ENCODE data around the gene TLDC2. TPM values are rescaled to one million over a fixed set of nuclear protein-coding genes. Genes with fewer than 3 reads are reported as not detected.
A peak's percentile ranks its signal among the peaks of the same experiment; 100 is the strongest.
"Not testable (repeated sequence)": the region's sequence is repeated elsewhere in the genome, so short reads cannot be mapped to it uniquely, and the experiment has no call there.

TLDC2 gene
- total RNA-seq, 2 experiments from 2014 or later, result not detected

DNA sequence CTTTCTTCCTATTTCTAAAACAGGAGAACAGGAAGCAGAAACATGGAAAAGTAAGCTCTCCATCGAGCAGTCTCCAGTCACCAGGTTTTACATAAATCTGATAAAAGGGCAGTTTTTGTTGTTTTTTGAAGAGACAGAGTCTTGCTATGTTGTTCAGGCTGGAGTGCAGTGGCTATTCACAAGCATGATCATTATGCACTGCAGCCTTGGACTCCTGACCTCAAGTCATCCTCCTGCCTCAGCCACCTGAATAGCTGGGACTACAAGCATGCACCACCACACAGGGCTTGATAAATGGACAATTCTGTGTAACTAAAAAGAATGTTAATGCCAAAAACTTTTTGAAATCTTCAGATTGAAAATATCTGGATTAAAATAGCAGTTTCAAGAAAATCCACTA lies 51.8 kb downstream of the TLDC2 start:
- no peak for ATAC-seq (ENCODE audit: poor library complexity)
- Mint-ChIP-seq H3K4me1 (ENCODE audit: low read depth) (peaks cover 71% of the 10 kb centered on the region), H3K4me3 (no peak overlapping the region), H3K27me3 (no peaks in the 10 kb centered on the region), H3K9me3 (no peaks in the 10 kb centered on the region), H3K36me3 (ENCODE audit: low read depth) (peaks cover 95% of the 10 kb centered on the region), H3K27ac (peak overlapping the region; percentile 99)
- TF ChIP-seq, protein P1, sequence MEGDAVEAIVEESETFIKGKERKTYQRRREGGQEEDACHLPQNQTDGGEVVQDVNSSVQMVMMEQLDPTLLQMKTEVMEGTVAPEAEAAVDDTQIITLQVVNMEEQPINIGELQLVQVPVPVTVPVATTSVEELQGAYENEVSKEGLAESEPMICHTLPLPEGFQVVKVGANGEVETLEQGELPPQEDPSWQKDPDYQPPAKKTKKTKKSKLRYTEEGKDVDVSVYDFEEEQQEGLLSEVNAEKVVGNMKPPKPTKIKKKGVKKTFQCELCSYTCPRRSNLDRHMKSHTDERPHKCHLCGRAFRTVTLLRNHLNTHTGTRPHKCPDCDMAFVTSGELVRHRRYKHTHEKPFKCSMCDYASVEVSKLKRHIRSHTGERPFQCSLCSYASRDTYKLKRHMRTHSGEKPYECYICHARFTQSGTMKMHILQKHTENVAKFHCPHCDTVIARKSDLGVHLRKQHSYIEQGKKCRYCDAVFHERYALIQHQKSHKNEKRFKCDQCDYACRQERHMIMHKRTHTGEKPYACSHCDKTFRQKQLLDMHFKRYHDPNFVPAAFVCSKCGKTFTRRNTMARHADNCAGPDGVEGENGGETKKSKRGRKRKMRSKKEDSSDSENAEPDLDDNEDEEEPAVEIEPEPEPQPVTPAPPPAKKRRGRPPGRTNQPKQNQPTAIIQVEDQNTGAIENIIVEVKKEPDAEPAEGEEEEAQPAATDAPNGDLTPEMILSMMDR (IDR thresholded peaks at IDR 0.05), result no peak
- intact Hi-C loops (cut with DNase I, micrococcal nuclease), result no loop called here
- H3K36me3 ChIP-seq (ENCODE audit: insufficient read depth, low read length), result peaks cover 89% of the 10 kb centered on the region
- CTCF ChIA-PET, result no interaction called here
- no peak overlapping the region for H3K27ac ChIP-seq (ENCODE audit: low read depth in 1 of 2, low read length in 2 of 2)
- peaks cover 44% of the 10 kb centered on the region for H3K4me1 ChIP-seq (ENCODE audit: insufficient read depth, low read length)
- H3K9me3 ChIP-seq (ENCODE audit: control insufficient read depth in 1 of 2, insufficient read depth in 1 of 2, low read length in 2 of 2), result no peaks in the 10 kb centered on the region
- DNase-seq, result peak in 1 of 14 experiments; percentile 15
- no peaks in the 10 kb centered on the region for H3K27me3 ChIP-seq (ENCODE audit: control insufficient read depth in 1 of 2, insufficient read depth in 2 of 2, low read length in 2 of 2)
- POLR2A ChIA-PET, result no interaction called here
- no peak overlapping the region for H3K4me3 ChIP-seq (ENCODE audit: low read length)

DNA sequence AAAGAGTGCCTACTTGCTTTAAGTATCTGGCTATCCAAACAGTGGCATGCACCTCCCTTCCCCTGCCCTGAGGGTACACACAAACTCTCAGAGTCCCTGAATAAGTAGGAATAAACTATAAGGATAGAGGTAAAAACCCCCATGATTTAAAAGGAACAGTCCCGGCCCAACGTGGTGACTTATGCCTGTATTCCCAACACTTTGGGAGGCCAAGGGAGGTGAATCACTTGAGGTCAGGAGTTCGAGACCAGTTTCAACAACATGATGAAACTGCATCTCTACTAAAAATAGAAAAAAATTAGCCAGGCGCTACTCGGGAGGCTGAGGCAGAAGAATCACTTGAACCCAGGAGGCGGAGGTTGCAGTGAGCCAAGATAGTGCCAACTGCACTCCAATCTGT lies 53.4 kb downstream of the TLDC2 start:
- Mint-ChIP-seq H3K27me3 (no peaks in the 10 kb centered on the region), H3K9me3 (no peaks in the 10 kb centered on the region), H3K4me1 (ENCODE audit: low read depth) (peaks cover 69% of the 10 kb centered on the region), H3K27ac (peak overlapping the region; percentile 99), H3K4me3 (no peak overlapping the region), H3K36me3 (ENCODE audit: low read depth) (peaks cover 95% of the 10 kb centered on the region)
- DNase-seq (peak in 1 of 14 experiments; percentile 8), ATAC-seq (ENCODE audit: poor library complexity) (no peak)
- intact Hi-C loops (cut with DNase I, micrococcal nuclease), result no loop called here
- H3K27me3 ChIP-seq (ENCODE audit: control insufficient read depth in 1 of 2, insufficient read depth in 2 of 2, low read length in 2 of 2), result no peaks in the 10 kb centered on the region
- no peak overlapping the region for H3K4me3 ChIP-seq (ENCODE audit: low read length)
- TF ChIP-seq, protein P1 (IDR thresholded peaks at IDR 0.05), result no peak
- H3K4me1 ChIP-seq (ENCODE audit: insufficient read depth, low read length), result peaks cover 47% of the 10 kb centered on the region
- POLR2A ChIA-PET, result no interaction called here
- CTCF ChIA-PET, result no interaction called here
- no peaks in the 10 kb centered on the region for H3K9me3 ChIP-seq (ENCODE audit: control insufficient read depth in 1 of 2, insufficient read depth in 1 of 2, low read length in 2 of 2)
- peak overlapping the region; percentile 53 to 66 for H3K27ac ChIP-seq (ENCODE audit: low read depth in 1 of 2, low read length in 2 of 2)
- peaks cover 89% of the 10 kb centered on the region for H3K36me3 ChIP-seq (ENCODE audit: insufficient read depth, low read length)

DNA sequence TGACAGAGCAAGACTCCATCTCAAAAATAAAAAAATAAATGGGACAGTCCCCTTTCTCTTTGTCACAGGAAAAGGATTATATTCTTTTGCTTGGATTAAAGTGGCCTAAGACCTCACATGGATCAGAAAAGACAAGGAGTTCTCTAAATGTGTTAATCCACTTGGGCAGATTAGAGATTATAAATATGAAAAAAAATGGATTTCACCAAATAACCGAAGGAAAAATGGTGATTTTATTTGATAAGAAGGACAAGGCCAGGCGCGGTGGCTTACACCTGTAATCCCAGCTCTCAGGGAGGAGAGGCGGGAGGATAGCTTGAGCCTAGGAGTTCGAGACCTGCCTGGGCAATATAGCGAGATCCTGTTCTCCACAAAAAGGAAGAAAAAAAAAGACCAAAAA lies 53.8 kb downstream of the TLDC2 start:
- H3K27ac Mint-ChIP-seq, result peak overlapping the region; percentile 99
- no peaks in the 10 kb centered on the region for H3K27me3 Mint-ChIP-seq
- peak overlapping the region; percentile 79 for H3K4me3 Mint-ChIP-seq
- ATAC-seq (ENCODE audit: poor library complexity) (no peak), DNase-seq (no peak)
- Histone ChIP-seq H3K4me3 (ENCODE audit: low read length) (no peak overlapping the region), H3K36me3 (ENCODE audit: insufficient read depth, low read length) (peaks cover 90% of the 10 kb centered on the region), H3K4me1 (ENCODE audit: insufficient read depth, low read length) (peaks cover 49% of the 10 kb centered on the region), H3K27ac (ENCODE audit: low read depth in 1 of 2, low read length in 2 of 2) (peak overlapping the region; percentile 53 to 66), H3K9me3 (ENCODE audit: control insufficient read depth in 1 of 2, insufficient read depth in 1 of 2, low read length in 2 of 2) (no peaks in the 10 kb centered on the region), H3K27me3 (ENCODE audit: control insufficient read depth in 1 of 2, insufficient read depth in 2 of 2, low read length in 2 of 2) (no peaks in the 10 kb centered on the region)
- H3K9me3 Mint-ChIP-seq, result no peaks in the 10 kb centered on the region
- POLR2A ChIA-PET, result interaction anchor here (0.9 to 2.1 kb wide), 6 partner anchors 8 to 69 kb away, joined by 3 to 10 read pairs (median 7); no protein-coding TSS in a partner anchor
- TF ChIP-seq, protein P1 (IDR thresholded peaks at IDR 0.05), result no peak
- CTCF ChIA-PET, result no interaction called here
- peaks cover 95% of the 10 kb centered on the region for H3K36me3 Mint-ChIP-seq (ENCODE audit: low read depth)
- peaks cover 66% of the 10 kb centered on the region for H3K4me1 Mint-ChIP-seq (ENCODE audit: low read depth)
- intact Hi-C loops (cut with DNase I, micrococcal nuclease), result loop anchor here in 1 of 2 experiments (2.0 to 5.0 kb wide), 2 partner anchors 15 to 153 kb away; no protein-coding TSS in a partner anchor

DNA sequence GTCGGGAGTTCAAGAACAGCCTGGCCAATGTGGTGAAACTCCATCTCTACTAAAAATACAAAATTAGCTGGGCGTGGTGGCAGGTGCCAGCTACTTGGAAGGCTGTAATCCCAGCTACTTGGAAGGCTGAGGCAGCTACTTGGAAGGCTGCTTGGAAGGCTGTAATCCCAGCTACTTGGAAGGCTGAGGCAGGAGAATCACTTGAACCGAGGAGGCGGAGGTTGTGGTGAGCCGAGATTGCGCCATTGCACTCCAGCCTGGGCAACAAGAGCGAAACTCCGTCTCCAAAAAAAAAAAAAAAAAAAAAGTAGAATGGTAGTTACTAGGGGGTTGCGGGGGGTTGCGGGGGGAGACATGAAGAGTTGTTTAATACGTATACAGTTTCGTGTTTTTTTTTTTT lies 56.1 kb downstream of the TLDC2 start:
- not testable (repeated sequence) for H3K9me3 ChIP-seq (ENCODE audit: control insufficient read depth in 1 of 2, insufficient read depth in 1 of 2, low read length in 2 of 2); ATAC-seq (ENCODE audit: poor library complexity); H3K9me3 Mint-ChIP-seq; H3K4me3 ChIP-seq (ENCODE audit: low read length); H3K27me3 Mint-ChIP-seq; H3K27me3 ChIP-seq (ENCODE audit: control insufficient read depth in 1 of 2, insufficient read depth in 2 of 2, low read length in 2 of 2)
- peak overlapping the region; percentile 21 to 46 for H3K27ac ChIP-seq (ENCODE audit: low read depth in 1 of 2, low read length in 2 of 2)
- peak in 1 of 14 experiments; percentile 7 for DNase-seq
- peaks cover 92% of the 10 kb centered on the region for H3K36me3 Mint-ChIP-seq (ENCODE audit: low read depth)
- ChIA-PET CTCF (interaction anchor here (1.2 to 1.4 kb wide), 2 partner anchors 12 to 13 kb away, joined by 3 read pairs; no protein-coding TSS in a partner anchor), POLR2A (interaction anchor here (0.9 to 1.5 kb wide), 3 partner anchors 12 to 43 kb away, joined by 3 to 4 read pairs (median 3); no protein-coding TSS in a partner anchor)
- peak overlapping the region; percentile 48 for H3K4me3 Mint-ChIP-seq
- peaks cover 58% of the 10 kb centered on the region for H3K4me1 Mint-ChIP-seq (ENCODE audit: low read depth)
- H3K27ac Mint-ChIP-seq, result peak overlapping the region; percentile 99
- intact Hi-C loops (cut with DNase I, micrococcal nuclease), result loop anchor here in 1 of 2 experiments (5.0 kb wide), 1 partner anchor 150 kb away; no protein-coding TSS in a partner anchor
- peaks cover 69% of the 10 kb centered on the region for H3K4me1 ChIP-seq (ENCODE audit: insufficient read depth, low read length)
- H3K36me3 ChIP-seq (ENCODE audit: insufficient read depth, low read length), result peaks cover 89% of the 10 kb centered on the region

All from CD4-positive, alpha-beta T cell (primary cell).